ENCODE measurements around the gene NDST1. TPM values are rescaled to one million over a fixed set of nuclear protein-coding genes. Genes with fewer than 3 reads are reported as not detected.

The NDST1 gene
- polyA plus RNA-seq, 1 donor: 54.9 TPM

DNA sequence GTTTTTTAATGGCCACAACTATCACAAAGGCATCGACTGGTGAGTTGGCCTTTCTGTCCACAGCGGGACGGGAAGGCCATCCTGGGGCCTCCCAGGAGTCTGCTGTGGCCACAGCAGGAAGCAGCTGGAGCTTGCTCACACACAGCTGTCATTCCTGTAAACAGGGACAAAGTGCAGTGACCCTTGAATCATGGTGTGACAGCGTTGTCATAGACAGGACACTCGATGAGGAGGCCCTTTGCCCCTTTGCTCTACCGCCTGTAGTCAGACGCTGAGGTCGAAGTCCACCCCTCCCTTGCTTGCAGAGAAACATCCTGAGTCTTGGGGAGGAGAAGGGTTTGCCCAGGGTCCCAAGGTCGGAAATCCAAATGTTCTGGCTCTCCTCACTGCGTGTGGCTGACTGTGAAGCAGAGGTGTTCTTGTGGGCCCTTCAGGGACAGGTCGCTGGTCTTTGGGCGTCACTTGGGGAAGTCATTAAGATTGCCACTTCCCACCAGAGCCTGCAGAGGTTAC is 35.1 kb downstream of the NDST1 start:
- DNase-seq: no peak

DNA sequence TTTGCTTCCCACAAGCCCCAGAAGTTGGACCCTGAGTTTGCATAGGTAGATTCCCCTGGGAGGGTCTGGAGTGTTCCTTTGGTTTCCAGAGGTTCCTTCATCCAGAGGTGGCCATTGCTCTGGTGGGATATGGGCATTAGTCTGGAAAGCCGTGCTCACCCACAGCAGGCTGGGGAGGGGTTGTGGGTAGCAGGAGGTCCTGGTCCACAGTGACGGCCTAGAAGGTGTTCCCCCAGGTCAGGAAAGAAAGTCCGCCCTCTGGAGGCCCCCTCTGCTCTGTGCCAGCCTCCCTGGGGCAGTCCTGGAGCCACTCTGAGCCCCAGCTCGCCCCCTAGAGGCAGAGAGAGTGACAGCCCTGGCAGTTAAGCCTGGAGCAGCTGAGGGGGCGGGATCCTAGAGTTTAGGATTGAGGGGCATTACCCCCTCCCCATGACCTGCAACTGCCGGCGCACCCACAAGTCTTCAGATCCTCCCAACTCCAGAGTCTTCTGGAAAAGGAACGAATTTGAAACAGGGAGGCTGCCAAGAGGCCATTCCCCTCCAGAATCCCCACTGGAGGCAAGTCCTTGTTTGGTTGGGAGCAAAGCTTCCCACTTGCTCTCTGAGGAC is 36.8 kb downstream of the NDST1 start:
- no peak for DNase-seq

DNA sequence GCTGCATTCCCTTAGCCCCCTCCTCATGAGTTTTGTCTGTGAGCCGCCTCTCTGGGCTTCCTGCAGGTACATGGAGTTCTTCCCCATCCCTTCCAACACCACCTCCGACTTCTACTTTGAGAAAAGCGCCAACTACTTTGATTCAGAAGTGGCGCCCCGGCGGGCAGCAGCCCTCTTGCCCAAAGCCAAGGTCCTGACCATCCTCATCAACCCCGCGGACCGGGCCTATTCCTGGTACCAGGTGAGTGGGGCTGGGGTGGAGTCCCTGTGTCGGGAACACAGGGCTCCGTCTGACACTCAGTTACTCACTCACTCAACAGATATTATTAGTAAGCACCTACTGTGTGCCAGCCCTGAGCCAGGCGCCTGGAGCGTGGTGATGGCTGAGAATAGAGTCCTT is 37.3 kb downstream of the NDST1 start:
- DNase-seq: no peak

DNA sequence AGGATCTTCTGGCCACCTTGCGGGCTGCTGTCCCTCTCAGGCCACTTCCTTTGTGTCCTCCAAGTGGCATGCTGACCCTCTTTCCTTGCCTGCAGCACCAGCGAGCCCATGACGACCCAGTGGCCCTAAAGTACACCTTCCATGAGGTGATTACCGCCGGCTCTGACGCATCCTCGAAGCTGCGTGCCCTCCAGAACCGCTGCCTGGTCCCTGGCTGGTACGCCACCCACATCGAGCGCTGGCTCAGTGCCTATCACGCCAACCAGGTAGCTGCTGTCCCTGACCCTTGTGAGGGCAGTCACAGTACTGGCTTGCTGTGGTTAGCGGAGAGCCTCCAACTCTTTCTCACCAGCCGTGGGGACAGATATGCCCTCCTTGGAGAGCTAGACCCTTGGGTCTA is 40.2 kb downstream of the NDST1 start:
- no peak for DNase-seq

DNA sequence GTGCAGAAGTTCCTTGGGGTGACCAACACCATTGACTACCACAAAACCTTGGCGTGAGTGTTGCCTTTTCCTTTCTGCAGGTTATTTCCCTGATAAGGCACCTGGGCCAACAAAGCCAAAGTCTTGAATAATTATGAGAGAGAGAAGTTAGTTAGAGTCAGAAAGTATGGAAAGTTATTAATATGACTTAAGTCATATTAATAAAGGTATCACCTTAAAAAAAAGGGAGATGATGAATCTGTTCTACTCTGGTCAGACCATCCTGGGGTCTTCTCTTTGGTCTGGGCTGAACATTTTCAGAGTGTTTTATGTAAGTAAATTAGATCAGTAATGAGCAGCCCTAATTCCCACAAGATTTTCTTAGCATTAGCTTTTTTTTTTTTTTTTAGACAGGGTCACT is 41.8 kb downstream of the NDST1 start:
- no peak for DNase-seq

DNA sequence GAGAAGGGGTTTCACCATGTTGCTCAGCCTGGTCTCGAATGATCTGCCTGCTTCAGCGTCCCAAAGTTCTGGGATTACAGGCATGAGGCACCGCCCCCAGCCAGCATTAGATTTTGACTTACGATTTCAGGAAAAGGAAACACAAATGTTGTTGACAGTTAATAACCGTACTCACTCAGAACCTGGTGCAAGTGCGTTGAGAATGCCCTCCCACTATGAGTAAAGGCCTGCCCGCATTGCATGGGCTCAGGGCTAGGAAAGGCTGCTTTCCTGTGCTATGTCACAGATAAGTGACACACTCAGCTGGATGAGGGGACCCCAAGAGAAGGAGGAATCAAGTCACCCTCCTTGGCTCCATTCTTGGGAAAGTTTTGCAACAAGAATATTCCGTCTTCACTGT is 42.4 kb downstream of the NDST1 start:
- DNase-seq: no peak

DNA sequence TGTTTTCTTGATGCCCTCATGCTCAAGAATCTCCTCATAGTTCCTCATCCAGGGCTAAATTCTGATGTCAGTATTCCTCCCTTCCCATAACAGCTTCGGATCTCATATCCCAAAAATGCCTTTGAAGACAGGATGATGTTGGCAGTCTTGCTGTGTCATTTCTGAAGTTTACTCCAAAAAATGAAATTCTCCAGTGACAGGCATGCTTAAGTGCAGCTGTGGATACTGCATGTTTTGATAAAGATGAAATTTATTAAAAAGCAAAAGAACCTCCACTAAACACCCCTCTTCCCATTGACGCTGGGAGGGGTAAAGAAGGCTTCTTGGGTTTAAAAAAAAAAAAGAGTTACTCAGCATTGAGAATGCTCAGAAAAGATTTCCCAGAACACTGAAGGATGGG is 43.1 kb downstream of the NDST1 start:
- DNase-seq: no peak

DNA sequence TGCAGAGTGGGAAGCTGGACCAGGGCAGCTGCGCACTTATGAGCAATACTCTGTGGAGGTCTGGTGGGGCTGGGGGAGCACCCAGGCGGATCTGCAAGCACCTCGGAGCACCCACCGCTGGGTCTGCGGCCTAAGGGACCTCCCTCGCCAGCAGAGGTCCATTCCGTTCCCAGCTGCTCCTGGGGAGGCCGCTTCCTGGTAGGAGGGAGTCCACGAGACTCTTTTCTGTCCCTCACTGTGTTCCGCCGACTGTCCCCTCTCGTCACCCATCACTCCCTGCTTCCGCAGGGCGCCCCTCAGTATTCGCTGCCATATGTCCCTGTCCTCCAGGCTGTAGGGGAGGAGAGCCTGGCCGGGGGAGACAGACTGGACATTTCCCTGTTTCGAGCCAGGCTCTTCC is 45.5 kb downstream of the NDST1 start:
- no peak for DNase-seq

DNA sequence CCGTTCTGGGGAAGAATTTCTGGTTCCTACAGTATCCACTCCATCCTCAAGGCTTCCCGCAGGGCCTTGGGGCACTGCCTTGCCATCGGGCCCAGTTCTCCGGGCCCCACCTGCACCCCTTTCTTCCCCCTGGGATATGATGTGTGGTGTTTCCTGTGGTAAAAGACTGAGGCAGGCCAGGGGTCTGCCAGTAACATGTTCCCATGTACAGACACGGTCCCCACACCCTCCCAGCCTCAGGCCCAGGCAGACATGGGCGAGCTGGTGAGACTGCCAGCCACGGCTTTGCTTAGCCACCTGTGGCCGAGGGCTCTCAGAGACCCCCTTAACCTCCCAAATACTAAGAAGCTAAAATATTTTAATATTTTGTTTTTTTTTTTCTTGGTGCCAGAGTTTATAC is 46.0 kb downstream of the NDST1 start:
- no peak for DNase-seq

DNA sequence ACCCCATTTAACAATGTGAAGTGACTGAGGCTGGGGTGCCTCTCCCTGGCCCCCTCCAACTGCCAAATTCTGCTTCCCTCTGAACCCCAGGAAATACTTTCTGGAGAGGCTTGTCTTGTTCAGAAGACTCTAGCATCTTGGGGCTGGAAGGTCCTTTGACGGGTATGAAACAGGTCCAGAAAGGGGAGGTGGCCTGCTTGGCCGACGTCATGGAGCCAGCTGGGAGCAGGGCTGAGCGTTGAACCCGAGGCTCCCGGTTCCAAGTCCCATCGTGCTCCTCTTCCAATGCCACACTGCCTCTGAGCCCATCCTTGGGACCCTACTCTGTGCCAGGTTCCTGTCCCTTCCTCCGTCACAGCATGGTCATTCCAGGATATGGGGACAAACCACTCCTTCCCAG is 46.9 kb downstream of the NDST1 start:
- no peak for DNase-seq

DNA sequence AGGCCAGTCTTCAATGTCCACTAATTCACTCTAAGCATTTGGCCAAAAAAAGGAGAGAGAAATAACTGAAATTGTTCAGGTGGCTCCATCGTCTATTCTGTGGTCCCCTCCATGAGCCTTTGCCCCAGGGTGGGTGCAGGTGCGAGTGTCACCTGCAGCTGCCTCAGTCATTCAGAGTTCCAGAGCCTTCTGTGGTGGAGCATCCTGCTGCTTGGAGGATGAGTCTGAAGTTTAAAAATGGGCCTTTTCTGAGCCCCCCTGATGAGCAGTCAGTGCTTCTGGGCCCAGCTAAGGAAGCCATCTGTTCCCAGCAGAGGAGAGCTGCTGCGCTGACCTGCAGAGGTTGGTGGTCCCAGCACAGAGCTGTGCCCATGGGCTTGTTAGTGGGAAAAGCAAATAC is 48.2 kb downstream of the NDST1 start:
- no peak for DNase-seq

DNA sequence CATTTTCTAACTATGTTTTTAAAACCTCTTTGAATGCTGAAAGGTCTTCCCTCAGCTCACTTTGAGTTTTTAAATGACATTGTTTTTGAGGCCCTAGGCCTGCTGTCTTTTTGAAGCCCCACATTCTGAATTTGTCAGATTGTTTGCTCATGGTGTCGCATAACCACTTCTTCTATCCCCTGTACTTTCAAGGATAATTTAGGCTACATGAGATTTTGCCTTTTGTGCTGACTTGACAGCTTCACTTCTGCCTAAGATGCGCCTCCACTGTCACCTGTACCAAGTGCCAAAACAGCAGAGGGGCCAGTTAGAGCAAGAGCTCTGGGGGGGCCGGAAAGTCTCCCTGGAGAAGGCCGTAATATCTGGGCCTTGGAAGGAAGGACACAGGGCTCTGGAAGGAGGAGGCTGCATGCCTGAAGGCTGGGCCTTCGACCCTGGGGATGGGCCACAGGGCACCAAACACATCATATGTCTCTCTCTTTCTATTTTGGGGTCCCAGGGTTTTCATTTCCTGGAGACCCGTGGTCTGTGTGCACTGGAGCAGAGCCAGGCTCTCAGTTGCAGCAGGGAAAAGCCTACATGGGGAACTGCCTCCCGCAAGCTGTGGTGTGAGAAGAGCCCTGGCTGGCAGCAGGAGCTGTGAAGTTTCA is 49.1 kb downstream of the NDST1 start:
- no peak for DNase-seq

DNA sequence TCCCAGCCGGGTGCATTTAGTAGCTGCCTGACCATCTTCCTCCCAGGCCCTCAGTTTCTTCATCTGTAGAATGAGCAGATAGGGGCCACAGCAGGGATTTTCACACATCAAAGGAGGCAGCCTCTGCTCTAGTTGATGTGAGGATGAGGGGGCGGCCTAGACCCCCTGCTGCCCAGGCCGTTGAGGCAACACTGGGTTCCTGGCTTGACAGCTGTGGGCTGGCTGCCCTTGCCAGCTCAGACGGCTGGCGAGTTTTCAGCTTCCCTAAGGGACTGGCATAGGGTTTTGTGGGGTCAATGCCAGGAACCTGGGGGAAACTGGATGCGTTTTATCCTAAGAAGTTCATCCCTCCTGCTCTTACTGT is 49.6 kb downstream of the NDST1 start:
- no peak for DNase-seq

DNA sequence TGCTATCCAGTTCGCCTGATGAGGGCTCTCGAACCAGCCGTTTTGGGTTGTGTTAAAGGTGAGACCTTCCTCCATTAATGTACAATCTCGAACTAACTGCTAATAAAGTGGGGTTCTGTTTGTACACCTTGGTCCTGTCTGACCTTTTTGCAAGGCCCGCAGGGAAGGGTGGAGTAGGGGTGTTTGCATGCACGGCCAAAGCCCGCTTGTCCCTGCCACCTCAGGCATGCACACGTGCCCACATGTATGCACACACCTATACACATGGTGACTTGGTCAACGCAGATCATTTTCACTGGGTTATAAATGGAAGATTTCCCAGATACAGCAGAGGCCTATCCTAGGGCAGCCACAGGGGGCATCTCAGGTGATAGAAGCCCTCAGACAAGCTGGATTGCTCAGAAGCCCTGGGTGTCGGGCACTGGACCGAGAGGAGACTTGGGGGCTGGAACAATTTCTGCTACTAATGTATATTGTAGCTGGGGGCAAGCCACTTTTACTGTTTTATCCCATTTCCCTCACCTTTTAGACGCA is 50.2 kb downstream of the NDST1 start:
- no peak for DNase-seq

DNA sequence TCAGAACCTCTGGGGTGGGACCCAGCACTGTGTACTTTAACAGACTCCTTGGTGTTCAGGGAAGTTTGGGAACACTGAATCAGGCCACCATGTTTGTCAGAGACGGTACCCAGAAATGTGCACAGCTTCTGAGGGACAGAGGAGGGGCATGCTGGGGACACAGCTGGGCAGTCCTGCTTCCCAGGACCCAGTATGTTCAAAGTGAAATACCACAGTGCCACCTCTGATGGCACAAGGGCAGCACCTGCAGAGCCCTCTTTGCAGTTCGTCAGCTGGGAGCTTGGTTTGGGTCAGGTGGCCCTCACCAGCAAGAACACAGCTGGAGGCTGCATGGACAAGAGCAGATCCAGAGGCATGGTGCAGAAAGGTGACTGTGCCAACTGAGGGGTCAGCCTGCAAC is 51.2 kb downstream of the NDST1 start:
- DNase-seq: no peak

DNA sequence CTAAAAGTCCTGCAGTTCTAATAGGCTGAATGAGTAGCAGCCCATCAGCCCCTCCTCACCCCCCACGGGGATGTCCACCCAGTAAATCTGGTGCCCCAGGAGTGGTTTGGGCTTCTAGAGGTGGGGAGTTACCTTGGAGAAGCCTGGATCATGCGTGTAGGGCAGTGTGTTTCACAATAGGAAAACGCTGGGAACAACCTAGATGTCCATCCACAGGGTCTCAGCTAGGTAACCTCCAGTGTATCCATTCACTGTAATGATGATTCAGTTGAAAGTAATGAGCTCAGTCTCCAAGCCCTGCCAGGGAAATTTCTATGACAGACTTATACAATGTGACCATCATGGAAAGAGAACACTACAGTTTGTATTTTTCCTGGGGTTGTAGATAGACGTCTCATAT is 51.8 kb downstream of the NDST1 start:
- no peak for DNase-seq

DNA sequence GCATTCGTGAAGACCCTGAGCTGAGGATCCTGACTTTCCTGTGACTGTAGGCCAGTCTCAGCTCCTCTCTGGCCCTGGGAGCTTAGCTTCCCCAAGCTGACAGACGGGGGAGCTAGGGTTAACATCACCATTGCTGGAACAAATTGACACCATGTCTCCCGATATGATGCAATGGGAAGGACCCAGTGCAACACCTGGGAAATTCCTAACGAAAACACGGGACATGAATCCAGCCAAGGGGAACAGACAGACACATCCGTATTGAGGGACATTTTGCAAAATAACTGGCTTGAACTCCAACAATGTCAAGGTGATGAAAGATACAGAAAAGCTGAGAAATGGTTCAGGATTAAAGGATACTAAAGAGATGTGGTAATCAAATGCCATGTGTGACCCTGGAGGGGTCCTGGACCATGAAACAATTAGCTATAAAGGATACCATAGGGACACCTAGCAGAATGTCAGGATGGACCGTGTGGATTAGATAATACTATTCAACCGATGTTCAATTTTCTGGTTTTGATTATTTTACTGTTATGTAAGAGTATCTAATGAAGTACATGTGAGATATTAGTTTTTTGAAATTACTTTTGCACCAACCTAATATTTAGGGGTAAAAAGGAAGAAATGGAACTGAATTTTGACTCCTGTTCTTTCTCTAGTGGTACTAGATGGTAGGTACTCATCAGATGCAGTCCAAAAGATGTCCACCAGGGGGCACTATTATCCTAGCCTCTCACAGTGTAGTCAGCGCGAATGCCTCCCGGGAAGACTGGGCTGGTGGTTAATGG is 52.7 kb downstream of the NDST1 start:
- peak; percentile 91 for DNase-seq

DNA sequence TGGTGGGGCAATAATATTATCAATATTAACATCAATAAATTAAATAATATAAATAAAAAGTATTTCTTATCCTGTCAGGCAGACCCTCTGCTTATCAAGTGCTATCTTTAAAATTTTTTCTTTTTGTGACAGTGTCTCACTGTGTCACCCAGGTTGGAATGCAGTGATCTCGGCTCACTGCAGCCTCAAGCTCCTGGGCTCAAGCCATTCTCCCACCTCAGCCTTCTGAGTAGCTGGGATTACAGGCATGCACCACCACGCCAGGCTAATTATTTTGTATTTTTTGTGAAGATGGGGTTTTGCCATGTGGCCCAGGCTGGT is 53.2 kb downstream of the NDST1 start:
- no peak for DNase-seq

DNA sequence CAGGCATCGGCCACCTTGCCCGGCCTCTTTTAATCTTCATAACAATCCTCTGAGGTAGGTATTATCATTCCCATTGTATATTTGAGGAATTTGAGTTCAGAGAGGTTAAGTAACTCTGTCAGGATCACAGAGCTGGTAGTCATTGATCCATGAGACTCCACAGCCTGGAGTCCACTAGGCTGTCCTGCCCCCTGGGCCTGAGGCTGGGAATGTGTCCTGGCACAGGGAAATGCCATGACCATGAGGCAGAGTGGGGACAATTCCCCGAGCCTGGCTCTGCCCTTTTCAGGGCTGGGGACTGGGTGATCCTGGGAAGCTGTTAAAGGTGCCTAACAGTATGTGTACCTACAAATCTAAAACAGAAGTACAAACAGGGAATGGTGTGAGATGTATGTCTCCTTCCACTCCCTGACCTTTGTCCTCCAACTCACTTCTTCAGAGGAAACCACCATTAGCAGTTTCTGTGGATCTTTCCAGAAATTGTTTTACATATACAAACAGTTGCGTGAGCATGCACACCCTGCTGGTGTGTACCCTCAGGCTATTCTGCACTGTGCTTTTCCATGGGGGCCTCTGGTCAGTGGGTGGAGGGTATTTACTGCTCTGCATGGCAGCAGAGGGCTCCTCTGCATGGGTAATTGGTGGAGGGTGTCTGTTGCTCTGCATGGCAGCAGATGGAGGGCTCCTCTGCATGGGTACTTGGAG is 53.8 kb downstream of the NDST1 start:
- no peak for DNase-seq

DNA sequence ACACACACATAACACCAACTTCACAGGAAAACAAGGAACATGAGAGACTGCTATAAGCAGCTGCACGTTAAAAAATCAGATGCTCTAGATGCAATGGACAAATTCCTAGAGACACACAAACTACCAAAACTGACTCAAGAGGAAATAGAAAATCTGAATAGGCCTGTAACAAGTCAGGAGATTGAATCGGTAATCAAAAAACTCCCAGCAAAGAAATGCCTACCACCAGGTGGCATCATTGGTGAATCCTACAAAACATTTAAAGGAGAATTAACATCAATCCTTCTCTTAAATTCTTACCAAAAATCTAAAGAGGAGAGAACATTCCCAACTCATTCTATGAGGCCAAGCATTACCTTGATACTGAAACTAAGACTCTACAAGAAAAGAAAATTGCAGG is 54.9 kb downstream of the NDST1 start:
- no peak for DNase-seq

DNA sequence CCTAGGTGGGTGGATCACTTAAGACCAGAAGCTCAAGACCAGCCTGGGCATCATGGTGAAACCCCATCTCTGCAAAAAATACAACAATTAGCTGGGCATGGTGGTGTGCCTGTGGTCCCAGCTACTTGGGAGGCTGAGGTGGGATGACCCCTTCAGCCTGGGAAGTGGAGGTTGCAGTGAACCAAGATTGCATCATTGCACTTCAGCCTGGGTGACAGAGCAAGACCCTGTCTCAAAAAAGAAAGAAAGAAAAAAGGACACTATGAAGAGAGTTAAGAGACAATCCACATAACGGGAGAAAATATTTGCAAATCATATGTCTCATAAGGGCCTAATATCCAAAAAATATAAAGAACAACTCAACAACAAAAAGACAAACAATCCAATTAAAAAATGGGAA is 57.9 kb downstream of the NDST1 start:
- no peak for DNase-seq

DNA sequence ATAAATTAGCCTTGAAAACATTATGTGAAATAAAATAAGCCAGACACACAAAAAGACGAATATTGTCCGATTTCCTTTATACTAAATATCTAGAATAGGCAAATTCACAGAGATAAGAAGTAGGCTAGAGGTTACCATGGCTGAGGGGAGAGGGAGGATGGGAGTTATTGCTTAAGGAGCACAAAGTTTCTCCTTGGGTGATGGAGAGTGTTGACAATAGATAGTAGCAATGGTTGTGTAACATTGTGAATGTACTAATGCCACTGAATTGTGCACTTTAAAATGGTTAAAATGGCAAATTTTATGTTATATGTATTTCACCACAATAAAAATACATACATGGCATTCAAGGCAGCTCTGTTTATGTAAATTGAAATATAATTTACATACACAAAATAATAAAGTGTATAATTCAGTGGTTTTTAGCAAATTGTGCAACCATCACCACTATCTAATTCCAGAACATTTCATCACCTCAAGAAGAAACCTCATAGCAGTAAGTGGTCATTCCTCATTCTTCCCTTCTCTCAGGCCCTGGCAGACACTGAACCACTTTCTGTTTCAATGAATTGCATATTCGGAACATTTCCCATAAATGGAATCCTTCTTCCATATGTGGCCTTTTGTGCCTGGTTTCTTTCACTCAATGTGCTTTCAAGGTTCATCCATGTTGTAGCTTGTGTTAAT is 59.2 kb downstream of the NDST1 start:
- no peak for DNase-seq
